ENCODE measurements around the gene CEP170B. TPM values are rescaled to one million over a fixed set of nuclear protein-coding genes. Genes with fewer than 3 reads are reported as not detected.
"Not testable (repeated sequence)": the region's sequence is repeated elsewhere in the genome, so short reads cannot be mapped to it uniquely, and the experiment has no call there.

The CEP170B gene
- total RNA-seq, 2 experiments from 2014 or later = 5.7 to 6.3 TPM

- Mint-ChIP-seq H3K27me3 (peaks cover 27% of the 10 kb centered on the region), H3K4me1 (peaks cover 8% of the 10 kb centered on the region), H3K9me3 (peaks cover 6% of the 10 kb centered on the region), H3K4me3 (peak overlapping the region; percentile 55), H3K27ac (no peak overlapping the region), H3K36me3 (no peaks in the 10 kb centered on the region)
- POLR2A ChIA-PET = interaction anchor here (1.3 to 2.4 kb wide), 4 partner anchors 26 to 58 kb away, joined by 3 to 10 read pairs (median 7); partner anchors contain the start of genes AKT1 and ZBTB42
- DNase-seq (no peak), ATAC-seq (ENCODE audit: low read depth) (no peak)
Measured at GRCh38 chr14:104826861-104827176, 38.2 kb upstream of the CEP170B start.

GRCh38 chr14:104827177-104828055 is 37.7 kb upstream of the CEP170B start:
- peaks cover 8% of the 10 kb centered on the region for H3K4me1 Mint-ChIP-seq
- POLR2A ChIA-PET = interaction anchor here (1.3 to 2.4 kb wide), 3 partner anchors 26 to 57 kb away, joined by 3 to 8 read pairs (median 6); partner anchors contain the start of genes AKT1 and ZBTB42
- no peaks in the 10 kb centered on the region for H3K36me3 Mint-ChIP-seq
- H3K27me3 Mint-ChIP-seq = peaks cover 27% of the 10 kb centered on the region
- H3K4me3 Mint-ChIP-seq = peak overlapping the region; percentile 55
- peaks cover 6% of the 10 kb centered on the region for H3K9me3 Mint-ChIP-seq
- DNase-seq (peak; percentile 58), ATAC-seq (ENCODE audit: low read depth) (peak; percentile 64)
- no peak overlapping the region for H3K27ac Mint-ChIP-seq

- H3K9me3 Mint-ChIP-seq = no peaks in the 10 kb centered on the region
- POLR2A ChIA-PET = no interaction called here
- H3K27ac Mint-ChIP-seq = no peak overlapping the region
- no peak for ATAC-seq (ENCODE audit: low read depth)
- H3K27me3 Mint-ChIP-seq = peaks cover 12% of the 10 kb centered on the region
- H3K4me1 Mint-ChIP-seq = peaks cover 4% of the 10 kb centered on the region
- no peaks in the 10 kb centered on the region for H3K36me3 Mint-ChIP-seq
- H3K4me3 Mint-ChIP-seq = no peak overlapping the region
- DNase-seq = no peak
Measured at GRCh38 chr14:104830781-104831180, 34.3 kb upstream of the CEP170B start.

GRCh38 chr14:104836171-104836935 is 28.7 kb upstream of the CEP170B start:
- POLR2A ChIA-PET; H3K27ac Mint-ChIP-seq; H3K36me3 Mint-ChIP-seq; ATAC-seq (ENCODE audit: low read depth); H3K4me3 Mint-ChIP-seq; H3K9me3 Mint-ChIP-seq; H3K4me1 Mint-ChIP-seq; DNase-seq: not testable (repeated sequence)
- peaks cover 18% of the 10 kb centered on the region for H3K27me3 Mint-ChIP-seq

GRCh38 chr14:104841730-104842129 is 23.3 kb upstream of the CEP170B start:
- DNase-seq (no peak), ATAC-seq (ENCODE audit: low read depth) (no peak)
- Mint-ChIP-seq H3K27ac (no peak overlapping the region), H3K36me3 (no peaks in the 10 kb centered on the region), H3K4me3 (no peak overlapping the region), H3K27me3 (peaks cover 66% of the 10 kb centered on the region), H3K9me3 (no peaks in the 10 kb centered on the region), H3K4me1 (no peaks in the 10 kb centered on the region)
- POLR2A ChIA-PET = no interaction called here

- H3K27ac Mint-ChIP-seq = no peak overlapping the region
- POLR2A ChIA-PET = no interaction called here
- no peaks in the 10 kb centered on the region for H3K36me3 Mint-ChIP-seq
- no peak for DNase-seq
- H3K9me3 Mint-ChIP-seq = no peaks in the 10 kb centered on the region
- H3K4me3 Mint-ChIP-seq = no peak overlapping the region
- H3K27me3 Mint-ChIP-seq = peaks cover 68% of the 10 kb centered on the region
- no peaks in the 10 kb centered on the region for H3K4me1 Mint-ChIP-seq
- ATAC-seq (ENCODE audit: low read depth) = no peak
Measured at GRCh38 chr14:104843006-104843405, 22.1 kb upstream of the CEP170B start.

GRCh38 chr14:104843442-104844305 is 21.4 kb upstream of the CEP170B start:
- Mint-ChIP-seq H3K9me3 (no peaks in the 10 kb centered on the region), H3K27me3 (peaks cover 69% of the 10 kb centered on the region), H3K4me1 (no peaks in the 10 kb centered on the region), H3K36me3 (no peaks in the 10 kb centered on the region), H3K4me3 (peak overlapping the region; percentile 21), H3K27ac (no peak overlapping the region)
- POLR2A ChIA-PET = no interaction called here
- DNase-seq = no peak
- no peak for ATAC-seq (ENCODE audit: low read depth)

GRCh38 chr14:104844306-104845032 is 20.6 kb upstream of the CEP170B start:
- H3K9me3 Mint-ChIP-seq = no peaks in the 10 kb centered on the region
- no peaks in the 10 kb centered on the region for H3K36me3 Mint-ChIP-seq
- ATAC-seq (ENCODE audit: low read depth) (no peak), DNase-seq (no peak)
- no peak overlapping the region for H3K27ac Mint-ChIP-seq
- peak overlapping the region; percentile 16 for H3K4me3 Mint-ChIP-seq
- no peaks in the 10 kb centered on the region for H3K4me1 Mint-ChIP-seq
- POLR2A ChIA-PET = no interaction called here
- H3K27me3 Mint-ChIP-seq = peaks cover 61% of the 10 kb centered on the region

GRCh38 chr14:104845033-104845666 is 19.9 kb upstream of the CEP170B start:
- Mint-ChIP-seq H3K4me1 (no peaks in the 10 kb centered on the region), H3K27me3 (peaks cover 60% of the 10 kb centered on the region), H3K27ac (no peak overlapping the region), H3K9me3 (no peaks in the 10 kb centered on the region), H3K36me3 (no peaks in the 10 kb centered on the region), H3K4me3 (no peak overlapping the region)
- DNase-seq (no peak), ATAC-seq (ENCODE audit: low read depth) (no peak)
- POLR2A ChIA-PET = no interaction called here

- POLR2A ChIA-PET = no interaction called here
- H3K36me3 Mint-ChIP-seq = no peaks in the 10 kb centered on the region
- peaks cover 68% of the 10 kb centered on the region for H3K27me3 Mint-ChIP-seq
- no peak overlapping the region for H3K4me3 Mint-ChIP-seq
- ATAC-seq (ENCODE audit: low read depth) (no peak), DNase-seq (no peak)
- no peaks in the 10 kb centered on the region for H3K4me1 Mint-ChIP-seq
- no peaks in the 10 kb centered on the region for H3K9me3 Mint-ChIP-seq
- H3K27ac Mint-ChIP-seq = no peak overlapping the region
Measured at GRCh38 chr14:104845834-104846441, 19.1 kb upstream of the CEP170B start.

GRCh38 chr14:104852280-104852663 is 12.8 kb upstream of the CEP170B start:
- Mint-ChIP-seq H3K27me3 (peaks cover 27% of the 10 kb centered on the region), H3K4me1 (no peaks in the 10 kb centered on the region), H3K9me3 (no peaks in the 10 kb centered on the region), H3K36me3 (no peaks in the 10 kb centered on the region), H3K4me3 (no peak overlapping the region), H3K27ac (no peak overlapping the region)
- DNase-seq (no peak), ATAC-seq (ENCODE audit: low read depth) (no peak)
- POLR2A ChIA-PET = no interaction called here

GRCh38 chr14:104855532-104856090 is 9.5 kb upstream of the CEP170B start:
- Mint-ChIP-seq H3K27me3 (peaks cover 17% of the 10 kb centered on the region), H3K27ac (no peak overlapping the region), H3K4me3 (no peak overlapping the region), H3K36me3 (no peaks in the 10 kb centered on the region), H3K4me1 (no peaks in the 10 kb centered on the region), H3K9me3 (no peaks in the 10 kb centered on the region)
- ATAC-seq (ENCODE audit: low read depth) (no peak), DNase-seq (no peak)
- POLR2A ChIA-PET = no interaction called here
